Nephron (organoid): ENCODE measurements around the gene CD99L2.

Experiments
- H3K27ac Mint-ChIP-seq, 3 experiments: 2 replicates each; pipeline ENCODE4 v1.8.0; 2020; ENCODE audit warnings: mixed read lengths in 3 of 3, mild to moderate bottlenecking in 2 of 3, moderate library complexity in 1 of 3
- H3K27me3 Mint-ChIP-seq: 2 replicates; pipeline ENCODE4 v1.8.0; 2021; ENCODE audit warnings: low read depth, mild to moderate bottlenecking, moderate library complexity, mixed read lengths
- H3K36me3 Mint-ChIP-seq: 2 replicates; pipeline ENCODE4 v1.8.0; 2020; ENCODE audit warnings: low read depth, mixed read lengths
- H3K4me1 Mint-ChIP-seq: 2 replicates; pipeline ENCODE4 v1.8.0; 2020; ENCODE audit warnings: mixed read lengths
- H3K4me3 Mint-ChIP-seq, 3 experiments: 2 replicates each; pipeline ENCODE4 v1.8.0; 2020; ENCODE audit warnings: mild to moderate bottlenecking in 3 of 3, mixed read lengths in 3 of 3, moderate library complexity in 2 of 3
- H3K9me3 Mint-ChIP-seq: 2 replicates; pipeline ENCODE4 v1.8.0; 2020; ENCODE audit warnings: mixed read lengths
- CTCF ChIP-seq, 3 experiments: fragments of 200-600 bp; sonication (generic); IDR thresholded peaks; one replicate each; pipeline ENCODE4 v1.5.0; 2021; ENCODE audit warnings: antibody characterized with exemption in 3 of 3; ENCODE audit not compliant: unreplicated experiment in 3 of 3

CD99L2 gene

GRCh38 chrX:150781677-150782076, 116.8 kb downstream of the CD99L2 start:
- Mint-ChIP-seq H3K9me3 (peaks cover 1% of the 10 kb centered on the region), H3K4me3 (no peak overlapping the region), H3K27ac (no peak overlapping the region), H3K4me1 (no peaks in the 10 kb centered on the region), H3K27me3 (no peaks in the 10 kb centered on the region), H3K36me3 (peaks cover 15% of the 10 kb centered on the region)
- TF ChIP-seq CTCF (IDR thresholded peaks at IDR 0.05; ENCODE audit: unreplicated experiment in 3 of 3) = no peak

DNA sequence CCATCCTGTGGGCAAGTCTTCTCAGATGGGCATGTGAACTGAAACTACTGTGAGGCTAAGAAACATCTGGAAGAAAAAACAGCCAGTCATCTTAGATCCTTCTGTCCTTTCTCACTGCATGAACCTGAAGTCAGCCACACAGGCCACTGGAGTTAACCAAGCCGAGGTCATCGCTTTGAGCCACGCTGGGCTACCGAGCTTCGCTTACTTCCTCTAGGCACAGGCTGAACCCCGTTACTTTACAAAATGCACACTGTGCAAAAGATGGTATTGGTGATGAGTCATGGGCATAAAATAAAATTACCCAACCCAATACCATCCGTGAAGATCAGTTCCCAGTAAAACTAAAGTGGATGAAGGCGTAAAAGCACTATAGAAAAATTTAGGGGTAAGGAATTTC, 119.1 kb downstream of the CD99L2 start:
- peaks cover 9% of the 10 kb centered on the region for H3K9me3 Mint-ChIP-seq

DNA sequence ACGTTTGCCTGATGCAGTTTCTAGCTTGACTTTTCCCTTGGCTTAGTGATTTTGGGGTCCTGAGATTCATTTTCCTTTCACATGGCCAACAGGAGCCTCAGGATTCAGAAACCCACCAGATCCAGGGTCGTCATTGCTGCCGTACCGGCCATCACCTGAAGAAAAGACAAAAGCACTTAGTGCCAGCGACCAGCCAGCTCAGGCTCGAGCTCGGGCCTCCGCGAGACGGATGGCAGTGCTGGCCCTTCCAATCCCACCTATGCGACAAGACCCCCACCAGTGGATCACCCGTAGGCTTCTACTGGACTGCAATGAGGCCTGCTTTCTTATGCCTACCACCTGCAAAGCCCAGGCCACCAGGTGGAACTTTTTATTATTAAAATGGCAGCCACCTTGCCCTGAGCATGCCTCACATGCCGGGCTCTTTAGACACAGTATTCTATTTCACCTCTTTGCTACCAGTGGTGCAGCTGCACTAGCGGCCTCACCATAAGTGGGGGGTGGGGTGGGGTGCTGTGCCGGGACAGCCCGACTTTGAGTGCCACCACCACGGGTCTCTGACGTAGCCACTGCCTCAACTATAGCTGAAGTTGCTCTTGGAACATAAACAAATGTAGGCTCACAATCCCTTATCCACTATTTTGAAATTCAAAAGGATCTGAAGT, 121.0 kb downstream of the CD99L2 start:
- no peak overlapping the region for H3K27ac Mint-ChIP-seq
- no peak for TF ChIP-seq CTCF (IDR thresholded peaks at IDR 0.05; ENCODE audit: unreplicated experiment in 3 of 3)
- H3K4me1 Mint-ChIP-seq = no peaks in the 10 kb centered on the region
- peaks cover 9% of the 10 kb centered on the region for H3K36me3 Mint-ChIP-seq
- no peak overlapping the region for H3K4me3 Mint-ChIP-seq
- no peaks in the 10 kb centered on the region for H3K27me3 Mint-ChIP-seq
- H3K9me3 Mint-ChIP-seq = peaks cover 14% of the 10 kb centered on the region

More for the DNA sequence above, 119.1 kb downstream of the CD99L2 start:
- Mint-ChIP-seq H3K36me3 (peaks cover 9% of the 10 kb centered on the region), H3K27ac (no peak overlapping the region), H3K4me3 (no peak overlapping the region), H3K4me1 (no peaks in the 10 kb centered on the region), H3K27me3 (no peaks in the 10 kb centered on the region)
- TF ChIP-seq CTCF (IDR thresholded peaks at IDR 0.05; ENCODE audit: unreplicated experiment in 3 of 3) = no peak

- H3K4me3 Mint-ChIP-seq = no peak overlapping the region
- H3K27ac Mint-ChIP-seq = no peak overlapping the region
- H3K9me3 Mint-ChIP-seq = peaks cover 15% of the 10 kb centered on the region
- no peaks in the 10 kb centered on the region for H3K4me1 Mint-ChIP-seq
- H3K27me3 Mint-ChIP-seq = no peaks in the 10 kb centered on the region
- H3K36me3 Mint-ChIP-seq = peaks cover 13% of the 10 kb centered on the region
- no peak for TF ChIP-seq CTCF (IDR thresholded peaks at IDR 0.05; ENCODE audit: unreplicated experiment in 3 of 3)
These were observed 122.7 kb downstream of the CD99L2 start for GRCh38 chrX:150775569-150776350.

DNA sequence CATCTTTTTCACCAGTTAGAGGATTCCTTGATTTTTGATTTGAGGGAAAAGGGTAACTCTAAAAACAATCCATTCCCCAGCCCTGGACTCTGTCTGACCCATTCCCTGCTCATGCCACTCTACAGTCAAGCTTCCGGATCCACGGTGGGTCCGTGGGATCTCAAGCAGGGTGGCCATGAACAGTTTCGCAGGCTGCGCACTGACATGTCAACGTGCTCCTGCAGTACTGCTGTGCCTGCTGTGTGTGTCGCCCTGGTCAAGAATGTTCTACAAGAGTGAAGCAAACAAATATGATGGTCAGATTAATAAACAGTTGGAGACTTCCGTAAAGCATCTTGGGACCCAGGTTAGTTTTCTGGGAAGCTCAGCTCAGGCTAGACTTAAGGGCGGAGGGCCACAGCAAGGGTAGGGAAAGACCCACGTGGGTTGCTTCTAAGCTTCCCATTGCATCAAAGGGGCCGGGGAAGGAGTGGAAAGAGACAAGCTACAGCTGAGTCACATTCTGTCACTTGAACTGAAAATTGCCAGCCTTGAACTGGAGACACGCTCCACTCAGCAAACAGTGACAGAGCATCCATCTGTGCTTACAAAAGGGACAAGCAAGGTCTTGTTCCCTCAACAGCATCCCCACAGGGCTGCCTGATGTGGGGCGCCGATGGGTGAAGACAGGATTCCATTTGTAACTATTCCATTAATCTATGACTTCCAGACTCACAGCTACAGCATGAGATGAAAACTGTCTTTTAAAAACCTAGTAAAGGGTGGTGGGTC, 123.5 kb downstream of the CD99L2 start:
- Mint-ChIP-seq H3K9me3 (peaks cover 15% of the 10 kb centered on the region), H3K4me3 (no peak overlapping the region), H3K4me1 (no peaks in the 10 kb centered on the region), H3K27me3 (no peaks in the 10 kb centered on the region), H3K36me3 (peaks cover 13% of the 10 kb centered on the region), H3K27ac (no peak overlapping the region)
- TF ChIP-seq CTCF (IDR thresholded peaks at IDR 0.05; ENCODE audit: unreplicated experiment in 3 of 3) = no peak
